ENCODE measurements around the gene MAPT.

- no peak for TF ChIP-seq REST (IDR thresholded peaks at IDR 0.05; ENCODE audit: low read depth)
- TF ChIP-seq POLR2A (IDR thresholded peaks at IDR 0.05; ENCODE audit: borderline replicate concordance, extremely low read depth, insufficient read depth, insufficient read length), result no peak
Measured at GRCh38 chr17:45949755-45950320, 55.5 kb downstream of the MAPT start.

Data from HCT116 (cell line).